M059J (cell line): ENCODE measurements around the gene PDE4D. TPM values are rescaled to one million over a fixed set of nuclear protein-coding genes. Genes with fewer than 3 reads are reported as not detected.

Source experiments
- DNase-seq: peaks from one replicate; pipeline ENCODE4 v3.0.0-alpha.2; 2012; ENCODE audit warnings: low read depth
- total RNA-seq: library from RNA; depleted of rRNA; stranded (reverse); fragments of >200 nt; shearing (Covaris generic); gene quantifications from 2 replicates; pipeline ENCODE4 v1.2.3, GENCODE V29; 2014

Gene PDE4D
- total RNA-seq, 1 experiment from 2014 or later = 14.9 TPM

GRCh38 chr5:59216841-59217240, 676.7 kb downstream of the PDE4D start:
- DNase-seq = no peak

- peak; percentile 15 for DNase-seq
Measured at GRCh38 chr5:59212596-59212995, 680.9 kb downstream of the PDE4D start.

- peak; percentile 77 for DNase-seq
Measured at GRCh38 chr5:59209758-59210359, 683.7 kb downstream of the PDE4D start.

- DNase-seq = no peak
Measured at GRCh38 chr5:59208474-59208873, 685.1 kb downstream of the PDE4D start.

GRCh38 chr5:59207401-59207800, 686.1 kb downstream of the PDE4D start:
- DNase-seq = peak; percentile 15

GRCh38 chr5:59206132-59206581, 687.4 kb downstream of the PDE4D start:
- DNase-seq = peak; percentile 92

- DNase-seq = no peak
Measured at GRCh38 chr5:59204114-59204897, 689.2 kb downstream of the PDE4D start.

- no peak for DNase-seq
Measured at GRCh38 chr5:59199868-59200267, 693.7 kb downstream of the PDE4D start.

- DNase-seq = no peak
Measured at GRCh38 chr5:59198832-59199231, 694.7 kb downstream of the PDE4D start.

GRCh38 chr5:59198365-59198764, 695.2 kb downstream of the PDE4D start:
- DNase-seq = no peak

- DNase-seq = no peak
Measured at GRCh38 chr5:59197911-59198310, 695.6 kb downstream of the PDE4D start.

GRCh38 chr5:59193616-59194319, 699.8 kb downstream of the PDE4D start:
- peak; percentile 100 for DNase-seq

GRCh38 chr5:59190746-59191145, 702.8 kb downstream of the PDE4D start:
- DNase-seq = peak; percentile 24

GRCh38 chr5:59189472-59190244, 703.9 kb downstream of the PDE4D start:
- no peak for DNase-seq

- peak; percentile 74 for DNase-seq
Measured at GRCh38 chr5:59188419-59189225, 704.9 kb downstream of the PDE4D start.

- no peak for DNase-seq
Measured at GRCh38 chr5:59187857-59188256, 705.7 kb downstream of the PDE4D start.

GRCh38 chr5:59186623-59187022, 706.9 kb downstream of the PDE4D start:
- peak; percentile 26 for DNase-seq

GRCh38 chr5:59185757-59186385, 707.7 kb downstream of the PDE4D start:
- DNase-seq = no peak

- DNase-seq = no peak
Measured at GRCh38 chr5:59184769-59185168, 708.8 kb downstream of the PDE4D start.

GRCh38 chr5:59182760-59183159, 710.8 kb downstream of the PDE4D start:
- DNase-seq = no peak

- no peak for DNase-seq
Measured at GRCh38 chr5:59180515-59180914, 713.0 kb downstream of the PDE4D start.
